Endodermal cell (in vitro differentiated cells): Measurements from ENCODE around the gene NME3. TPM values are rescaled to one million over a fixed set of nuclear protein-coding genes. Genes with fewer than 3 reads are reported as not detected.

ENCODE experiments used
- DNase-seq: peaks from one replicate; pipeline ENCODE4 v3.0.0-alpha.2; 2017
- H3K27ac ChIP-seq: 2 replicates; pipeline ENCODE4 v1.5.1; 2013; ENCODE audit warnings: mild to moderate bottlenecking, low read depth, low read length, moderate library complexity
- H3K27me3 ChIP-seq: 2 replicates; pipeline ENCODE4 v1.6.1; 2013; ENCODE audit warnings: mild to moderate bottlenecking, low read length, moderate library complexity; ENCODE audit not compliant: insufficient read depth, control insufficient read depth, poor library complexity, severe bottlenecking
- H3K36me3 ChIP-seq: 2 replicates; pipeline ENCODE4 v1.7.0; 2013; ENCODE audit warnings: mild to moderate bottlenecking, low read length, moderate library complexity; ENCODE audit not compliant: control insufficient read depth, insufficient read depth
- H3K4me1 ChIP-seq: one replicate; pipeline ENCODE4 v1.7.0; 2013; ENCODE audit warnings: low read length; ENCODE audit not compliant: control insufficient read depth, insufficient read depth
- H3K4me3 ChIP-seq: 2 replicates; pipeline ENCODE4 v1.5.1; 2013; ENCODE audit warnings: mild to moderate bottlenecking, low read length, moderate library complexity
- H3K9ac ChIP-seq: 2 replicates; pipeline ENCODE4 v1.6.1; 2013; ENCODE audit warnings: mild to moderate bottlenecking, low read length, moderate library complexity; ENCODE audit not compliant: poor library complexity, severe bottlenecking; ENCODE audit errors: extremely low read depth
- H3K9me3 ChIP-seq: 2 replicates; pipeline ENCODE4 v1.6.1; 2013; ENCODE audit warnings: mild to moderate bottlenecking, low read length, moderate library complexity; ENCODE audit not compliant: control insufficient read depth
- H3K27ac Mint-ChIP-seq: 2 replicates; pipeline ENCODE4 v1.8.0; 2020; ENCODE audit warnings: mixed read lengths
- H3K27me3 Mint-ChIP-seq: 2 replicates; pipeline ENCODE4 v1.8.0; 2021; ENCODE audit warnings: mild to moderate bottlenecking, mixed read lengths; ENCODE audit not compliant: insufficient read depth
- H3K36me3 Mint-ChIP-seq: 2 replicates; pipeline ENCODE4 v1.8.0; 2020; ENCODE audit warnings: low read depth, mixed read lengths
- H3K4me1 Mint-ChIP-seq: 2 replicates; pipeline ENCODE4 v1.8.0; 2020; ENCODE audit warnings: mixed read lengths
- H3K4me3 Mint-ChIP-seq: 2 replicates; pipeline ENCODE4 v1.8.0; 2020; ENCODE audit warnings: mild to moderate bottlenecking, moderate library complexity, mixed read lengths
- H3K9me3 Mint-ChIP-seq: 2 replicates; pipeline ENCODE4 v1.8.0; 2020; ENCODE audit warnings: mild to moderate bottlenecking, mixed read lengths
- WGBS, 2 experiments: methylation state at CpG; one replicate each; pipeline versions ENCODE4 v1.1.5 to v1.1.7; 2013; ENCODE audit warnings: missing lambda C conversion rate in 2 of 2, mixed read lengths in 1 of 2; ENCODE audit not compliant: insufficient coverage in 1 of 2, insufficient read length in 1 of 2; 5-methylcytosine and 5-hydroxymethylcytosine counted together
- total RNA-seq, 2 donors: library from RNA; stranded (reverse); fragmentation: NEBNext Ultra II Directional in 1 of 2; extraction: Animal tissue kit (Norgen Biotek cat#: 25700) in 1 of 2; gene quantifications; 2 replicates in 1 of 2; 3 replicates in 1 of 2; pipeline ENCODE4 v1.2.1, GENCODE V29; 2021
- TF ChIP-seq, protein P1 (sequence below): fragments of 200-600 bp; sonication (generic); conservative IDR thresholded peaks from 2 replicates; pipeline ENCODE4 v1.5.0; 2021; ENCODE audit warnings: antibody characterized with exemption, mild to moderate bottlenecking

The NME3 gene
- total RNA-seq, 2 donors from 2014 or later = 70.3 to 73.6 TPM

- no peaks in the 10 kb centered on the region for H3K27me3 ChIP-seq
- H3K36me3 ChIP-seq = no peaks in the 10 kb centered on the region
- TF ChIP-seq, protein P1, sequence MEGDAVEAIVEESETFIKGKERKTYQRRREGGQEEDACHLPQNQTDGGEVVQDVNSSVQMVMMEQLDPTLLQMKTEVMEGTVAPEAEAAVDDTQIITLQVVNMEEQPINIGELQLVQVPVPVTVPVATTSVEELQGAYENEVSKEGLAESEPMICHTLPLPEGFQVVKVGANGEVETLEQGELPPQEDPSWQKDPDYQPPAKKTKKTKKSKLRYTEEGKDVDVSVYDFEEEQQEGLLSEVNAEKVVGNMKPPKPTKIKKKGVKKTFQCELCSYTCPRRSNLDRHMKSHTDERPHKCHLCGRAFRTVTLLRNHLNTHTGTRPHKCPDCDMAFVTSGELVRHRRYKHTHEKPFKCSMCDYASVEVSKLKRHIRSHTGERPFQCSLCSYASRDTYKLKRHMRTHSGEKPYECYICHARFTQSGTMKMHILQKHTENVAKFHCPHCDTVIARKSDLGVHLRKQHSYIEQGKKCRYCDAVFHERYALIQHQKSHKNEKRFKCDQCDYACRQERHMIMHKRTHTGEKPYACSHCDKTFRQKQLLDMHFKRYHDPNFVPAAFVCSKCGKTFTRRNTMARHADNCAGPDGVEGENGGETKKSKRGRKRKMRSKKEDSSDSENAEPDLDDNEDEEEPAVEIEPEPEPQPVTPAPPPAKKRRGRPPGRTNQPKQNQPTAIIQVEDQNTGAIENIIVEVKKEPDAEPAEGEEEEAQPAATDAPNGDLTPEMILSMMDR = no peak
- no peak overlapping the region for H3K4me3 ChIP-seq
- DNase-seq = peak; percentile 38
- no peak overlapping the region for H3K27ac ChIP-seq
- H3K27me3 Mint-ChIP-seq = no peaks in the 10 kb centered on the region
- peaks cover 13% of the 10 kb centered on the region for H3K36me3 Mint-ChIP-seq
- H3K4me3 Mint-ChIP-seq = no peak overlapping the region
- no peaks in the 10 kb centered on the region for H3K4me1 ChIP-seq
- no peak overlapping the region for H3K9ac ChIP-seq
- peaks cover 20% of the 10 kb centered on the region for H3K9me3 Mint-ChIP-seq
- WGBS, 2 experiments = 93 to 95% methylated on average over 22 to 33 of the region's 33 CpGs
- H3K4me1 Mint-ChIP-seq = no peaks in the 10 kb centered on the region
- H3K27ac Mint-ChIP-seq = no peak overlapping the region
- peaks cover 6% of the 10 kb centered on the region for H3K9me3 ChIP-seq
Observed at GRCh38 chr16:1792836-1793577, 21.7 kb upstream of the NME3 start.

- H3K27me3 Mint-ChIP-seq = no peaks in the 10 kb centered on the region
- no peak overlapping the region for H3K4me3 ChIP-seq
- H3K9me3 ChIP-seq = no peaks in the 10 kb centered on the region
- H3K27me3 ChIP-seq = no peaks in the 10 kb centered on the region
- no peak overlapping the region for H3K9ac ChIP-seq
- 91 to 92% methylated on average over 29 to 59 of the region's 59 CpGs for WGBS, 2 experiments
- peak; percentile 55 for DNase-seq
- H3K9me3 Mint-ChIP-seq = peaks cover 12% of the 10 kb centered on the region
- H3K4me1 Mint-ChIP-seq = no peaks in the 10 kb centered on the region
- H3K27ac ChIP-seq = no peak overlapping the region
- no peak overlapping the region for H3K4me3 Mint-ChIP-seq
- H3K36me3 ChIP-seq = no peaks in the 10 kb centered on the region
- TF ChIP-seq, protein P1 = no peak
- H3K36me3 Mint-ChIP-seq = peaks cover 12% of the 10 kb centered on the region
- no peak overlapping the region for H3K27ac Mint-ChIP-seq
- no peaks in the 10 kb centered on the region for H3K4me1 ChIP-seq
Observed at GRCh38 chr16:1791943-1792812, 20.8 kb upstream of the NME3 start.

- H3K27me3 ChIP-seq = no peaks in the 10 kb centered on the region
- Mint-ChIP-seq H3K4me3 (no peak overlapping the region), H3K27ac (no peak overlapping the region), H3K4me1 (no peaks in the 10 kb centered on the region), H3K27me3 (no peaks in the 10 kb centered on the region), H3K9me3 (peaks cover 4% of the 10 kb centered on the region), H3K36me3 (peaks cover 7% of the 10 kb centered on the region)
- H3K4me1 ChIP-seq = no peaks in the 10 kb centered on the region
- H3K9me3 ChIP-seq = no peaks in the 10 kb centered on the region
- H3K4me3 ChIP-seq = no peak overlapping the region
- TF ChIP-seq, protein P1 = no peak
- H3K27ac ChIP-seq = no peak overlapping the region
- no peaks in the 10 kb centered on the region for H3K36me3 ChIP-seq
- 94 to 97% methylated on average over 49 to 53 of the region's 53 CpGs for WGBS, 2 experiments
- DNase-seq = peak; percentile 43
- no peak overlapping the region for H3K9ac ChIP-seq
Observed at GRCh38 chr16:1791256-1791942, 20.1 kb upstream of the NME3 start.
